Activated naive CD8-positive, alpha-beta T cell treated with anti-CD3 and anti-CD28 coated beads, Interleukin-2, amount 50 U/mL, for 24 hours (primary cell): ENCODE data around the gene SLC10A1.
"Not testable (repeated sequence)": the region's sequence is repeated elsewhere in the genome, so short reads cannot be mapped to it uniquely, and the experiment has no call there.

ENCODE experiments used
- ATAC-seq: fragments of 150-1000 bp; cut with Tn5 transposase; one replicate; pipeline ENCODE4 v1.10.0; 2021
- DNase-seq: peaks from one replicate; pipeline ENCODE4 v3.0.0; 2021
- H3K27ac Mint-ChIP-seq: one replicate; pipeline ENCODE4 v1.8.0; 2021; ENCODE audit warnings: mild to moderate bottlenecking, mixed read lengths
- H3K27me3 Mint-ChIP-seq: one replicate; pipeline ENCODE4 v1.8.0; 2021; ENCODE audit warnings: mixed read lengths
- H3K36me3 Mint-ChIP-seq: one replicate; pipeline ENCODE4 v1.8.0; 2021; ENCODE audit warnings: low read depth, mixed read lengths
- H3K4me1 Mint-ChIP-seq: one replicate; pipeline ENCODE4 v1.8.0; 2021; ENCODE audit warnings: mixed read lengths
- H3K4me3 Mint-ChIP-seq: one replicate; pipeline ENCODE4 v1.8.0; 2021; ENCODE audit warnings: mild to moderate bottlenecking, moderate library complexity, mixed read lengths
- H3K9me3 Mint-ChIP-seq: one replicate; pipeline ENCODE4 v1.8.0; 2021; ENCODE audit warnings: mixed read lengths

SLC10A1 gene

DNA sequence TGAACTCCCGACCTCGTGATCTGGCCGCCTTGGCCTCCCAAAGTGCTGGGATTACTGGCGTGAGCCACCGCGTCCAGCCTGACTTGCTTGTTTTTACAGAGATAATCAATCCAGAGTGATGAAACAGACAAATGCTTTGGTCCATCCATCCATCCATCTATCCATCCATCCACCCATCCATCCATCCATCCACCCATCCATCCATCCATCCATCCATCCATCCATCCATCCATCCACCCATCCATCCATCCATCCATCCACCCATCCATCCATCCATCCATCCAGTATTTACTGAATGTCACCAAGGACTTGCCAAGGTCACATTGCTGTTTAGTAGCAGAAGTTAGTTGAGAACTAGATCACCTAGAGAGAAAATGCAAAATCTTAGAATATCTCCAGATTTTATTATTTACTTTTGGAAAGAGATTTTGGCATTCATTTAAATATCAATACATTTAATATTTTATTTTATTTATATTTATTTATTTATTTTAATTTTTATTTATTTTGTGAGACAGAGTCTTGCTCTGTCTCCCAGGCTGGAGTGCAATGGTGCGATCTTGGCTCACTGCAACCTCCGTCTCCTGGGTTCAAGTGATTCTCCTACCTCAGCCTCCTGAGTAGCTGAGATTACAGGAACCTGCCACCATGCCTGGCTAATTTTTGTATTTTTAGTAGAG lies 65.0 kb downstream of the SLC10A1 start:
- H3K4me1 Mint-ChIP-seq: peaks cover 12% of the 10 kb centered on the region
- not testable (repeated sequence) for H3K27ac Mint-ChIP-seq, H3K9me3 Mint-ChIP-seq, H3K27me3 Mint-ChIP-seq, DNase-seq, H3K4me3 Mint-ChIP-seq, ATAC-seq, H3K36me3 Mint-ChIP-seq

DNA sequence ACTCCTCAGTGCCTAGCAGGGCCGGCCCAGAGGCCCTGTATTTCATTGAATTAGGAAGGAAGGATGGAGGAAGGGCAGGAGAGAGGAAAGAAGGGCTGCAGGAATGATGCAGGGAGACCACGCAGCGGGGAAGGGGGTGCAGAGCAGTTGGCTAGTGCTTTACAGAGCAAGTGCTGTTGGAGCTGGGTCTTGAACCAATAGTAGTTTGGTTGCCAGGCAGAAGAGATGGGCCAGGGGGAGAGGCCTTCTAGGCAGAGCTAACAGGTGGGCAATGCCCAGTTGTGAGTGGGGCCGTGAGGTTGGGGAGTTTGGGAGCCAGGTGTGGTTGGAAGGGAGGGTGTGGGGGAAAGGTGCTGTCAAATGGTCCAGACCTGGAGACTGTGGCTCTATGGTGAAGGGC lies 69.2 kb downstream of the SLC10A1 start:
- DNase-seq (no peak), ATAC-seq (no peak)
- H3K4me3 Mint-ChIP-seq: no peak overlapping the region
- no peak overlapping the region for H3K27ac Mint-ChIP-seq
- H3K4me1 Mint-ChIP-seq: peaks cover 22% of the 10 kb centered on the region
- H3K9me3 Mint-ChIP-seq: no peaks in the 10 kb centered on the region
- H3K27me3 Mint-ChIP-seq: no peaks in the 10 kb centered on the region
- H3K36me3 Mint-ChIP-seq: no peaks in the 10 kb centered on the region

DNA sequence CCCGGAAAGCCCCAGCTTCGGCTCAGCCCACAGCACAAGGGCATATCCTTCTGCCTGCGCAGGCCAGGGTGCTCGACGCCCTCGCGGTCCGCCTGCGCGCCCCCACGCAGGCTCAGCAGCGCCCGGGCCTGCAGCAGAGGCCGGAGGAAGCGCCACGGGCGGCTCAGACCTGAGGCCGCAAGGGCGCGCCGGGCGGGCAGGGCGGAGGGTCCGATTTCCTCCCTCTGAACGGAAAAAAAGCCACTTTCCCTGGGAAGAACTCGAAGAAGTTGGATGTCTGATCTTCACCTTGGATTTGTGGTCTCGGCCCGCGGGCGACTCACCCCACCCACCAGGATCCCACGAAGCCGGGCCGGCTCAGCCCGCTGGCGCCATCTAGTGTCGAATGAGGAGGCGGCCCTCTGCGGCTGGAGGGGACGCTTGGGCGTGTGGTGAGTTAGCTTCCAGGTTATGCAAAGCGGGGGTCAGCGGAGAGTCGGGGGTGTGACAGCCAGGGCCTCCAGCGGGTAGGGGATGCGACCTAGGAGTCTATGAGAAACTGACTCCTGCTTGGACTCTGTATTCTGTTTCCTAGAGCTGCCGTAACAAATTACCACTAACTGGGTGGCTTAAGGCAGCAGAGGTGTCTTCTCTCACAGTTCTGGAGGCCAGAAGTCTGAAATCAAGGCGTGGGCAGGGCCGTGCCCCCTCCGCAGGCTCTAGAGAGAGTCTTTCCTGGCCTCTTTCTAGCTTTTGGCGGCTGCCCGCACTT lies 70.1 kb downstream of the SLC10A1 start:
- Mint-ChIP-seq H3K9me3 (no peaks in the 10 kb centered on the region), H3K4me1 (peaks cover 22% of the 10 kb centered on the region), H3K4me3 (peak overlapping the region; percentile 66), H3K27ac (peak overlapping the region; percentile 67), H3K36me3 (no peaks in the 10 kb centered on the region), H3K27me3 (no peaks in the 10 kb centered on the region)
- ATAC-seq: peak; percentile 88
- peak; percentile 86 for DNase-seq
